ENCODE data around the gene APOOL. TPM values are rescaled to one million over a fixed set of nuclear protein-coding genes. Genes with fewer than 3 reads are reported as not detected.
"Not testable (repeated sequence)": the region's sequence is repeated elsewhere in the genome, so short reads cannot be mapped to it uniquely, and the experiment has no call there.

Gene APOOL
- total RNA-seq, 4 donors from 2014 or later: 15.0 to 29.7 (median 23.8) TPM

GRCh38 chrX:85052636-85053343 is 49.1 kb downstream of the APOOL start:
- DNase-seq (no peak), ATAC-seq (no peak)
- Histone ChIP-seq H3K9me3 (no peaks in the 10 kb centered on the region), H3K27me3 (no peaks in the 10 kb centered on the region), H3K4me3 (no peak overlapping the region), H3K36me3 (no peaks in the 10 kb centered on the region), H3K4me1 (no peaks in the 10 kb centered on the region), H3K27ac (no peak overlapping the region)
- in situ Hi-C loops (cut with MboI; ENCODE audit: low sequenced_read_pairs in 4 of 4) (no loop called here), intact Hi-C loops (cut with DNase I; ENCODE audit: low total_unique reads) (loop anchor here (10.0 kb wide), 1 partner anchor 328 kb away; no protein-coding TSS in a partner anchor)
- TF ChIP-seq, protein P1, sequence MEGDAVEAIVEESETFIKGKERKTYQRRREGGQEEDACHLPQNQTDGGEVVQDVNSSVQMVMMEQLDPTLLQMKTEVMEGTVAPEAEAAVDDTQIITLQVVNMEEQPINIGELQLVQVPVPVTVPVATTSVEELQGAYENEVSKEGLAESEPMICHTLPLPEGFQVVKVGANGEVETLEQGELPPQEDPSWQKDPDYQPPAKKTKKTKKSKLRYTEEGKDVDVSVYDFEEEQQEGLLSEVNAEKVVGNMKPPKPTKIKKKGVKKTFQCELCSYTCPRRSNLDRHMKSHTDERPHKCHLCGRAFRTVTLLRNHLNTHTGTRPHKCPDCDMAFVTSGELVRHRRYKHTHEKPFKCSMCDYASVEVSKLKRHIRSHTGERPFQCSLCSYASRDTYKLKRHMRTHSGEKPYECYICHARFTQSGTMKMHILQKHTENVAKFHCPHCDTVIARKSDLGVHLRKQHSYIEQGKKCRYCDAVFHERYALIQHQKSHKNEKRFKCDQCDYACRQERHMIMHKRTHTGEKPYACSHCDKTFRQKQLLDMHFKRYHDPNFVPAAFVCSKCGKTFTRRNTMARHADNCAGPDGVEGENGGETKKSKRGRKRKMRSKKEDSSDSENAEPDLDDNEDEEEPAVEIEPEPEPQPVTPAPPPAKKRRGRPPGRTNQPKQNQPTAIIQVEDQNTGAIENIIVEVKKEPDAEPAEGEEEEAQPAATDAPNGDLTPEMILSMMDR (IDR thresholded peaks at IDR 0.05 in 4 of 5, conservative IDR thresholded peaks at IDR 0.05 in 1 of 5): peak in 1 of 5 experiments; percentile 10
- no peak for TF ChIP-seq POLR2A (IDR thresholded peaks at IDR 0.05)

DNA sequence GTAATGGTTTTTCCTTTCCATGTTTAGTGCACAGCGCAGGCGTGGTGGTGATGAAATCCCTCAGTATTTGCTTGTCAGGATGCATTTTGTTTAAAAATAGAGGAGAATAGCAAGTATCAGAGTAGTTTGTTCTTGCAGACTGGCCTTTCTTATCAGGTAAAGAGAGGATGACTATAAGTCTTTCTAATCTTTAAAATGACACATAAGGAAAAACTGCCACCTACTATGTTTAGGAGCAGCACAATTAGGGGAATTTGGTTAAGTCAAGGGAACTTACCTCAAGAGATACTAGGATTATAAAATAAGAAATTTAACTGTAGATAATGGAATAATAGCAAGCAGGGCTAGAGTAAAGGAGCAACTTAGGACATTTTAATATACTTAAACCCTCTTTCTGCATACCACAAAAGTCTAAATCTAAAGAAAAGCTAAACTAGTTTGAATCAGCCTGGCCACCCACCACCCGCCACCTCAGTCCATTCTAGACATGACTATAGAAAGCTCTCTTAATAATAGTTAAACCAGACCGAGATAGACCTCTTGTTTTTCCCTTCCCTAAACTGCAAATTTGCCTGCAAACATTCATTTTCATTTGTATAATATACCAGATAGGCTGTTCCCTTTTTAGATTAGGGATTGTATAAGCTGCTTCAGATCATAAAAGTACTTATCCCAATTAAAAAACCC is 62.0 kb downstream of the APOOL start:
- Histone ChIP-seq H3K4me3 (no peak overlapping the region), H3K4me1 (no peaks in the 10 kb centered on the region), H3K27ac (no peak overlapping the region), H3K9me3 (no peaks in the 10 kb centered on the region), H3K27me3 (no peaks in the 10 kb centered on the region), H3K36me3 (no peaks in the 10 kb centered on the region)
- in situ Hi-C loops (cut with MboI; ENCODE audit: low sequenced_read_pairs in 4 of 4): no loop called here
- no peak for TF ChIP-seq POLR2A (IDR thresholded peaks at IDR 0.05)
- TF ChIP-seq, protein P1 (IDR thresholded peaks at IDR 0.05 in 4 of 5, conservative IDR thresholded peaks at IDR 0.05 in 1 of 5): no peak
- intact Hi-C loops (cut with DNase I; ENCODE audit: low total_unique reads): no loop called here
- DNase-seq: no peak
- no peak for ATAC-seq

- ATAC-seq; H3K4me3 ChIP-seq; H3K27ac ChIP-seq; H3K4me1 ChIP-seq; H3K9me3 ChIP-seq; H3K27me3 ChIP-seq; DNase-seq; intact Hi-C loops (cut with DNase I; ENCODE audit: low total_unique reads); in situ Hi-C loops (cut with MboI; ENCODE audit: low sequenced_read_pairs in 4 of 4); H3K36me3 ChIP-seq: not testable (repeated sequence)
These were observed 73.6 kb downstream of the APOOL start for GRCh38 chrX:85077247-85077646.

DNA sequence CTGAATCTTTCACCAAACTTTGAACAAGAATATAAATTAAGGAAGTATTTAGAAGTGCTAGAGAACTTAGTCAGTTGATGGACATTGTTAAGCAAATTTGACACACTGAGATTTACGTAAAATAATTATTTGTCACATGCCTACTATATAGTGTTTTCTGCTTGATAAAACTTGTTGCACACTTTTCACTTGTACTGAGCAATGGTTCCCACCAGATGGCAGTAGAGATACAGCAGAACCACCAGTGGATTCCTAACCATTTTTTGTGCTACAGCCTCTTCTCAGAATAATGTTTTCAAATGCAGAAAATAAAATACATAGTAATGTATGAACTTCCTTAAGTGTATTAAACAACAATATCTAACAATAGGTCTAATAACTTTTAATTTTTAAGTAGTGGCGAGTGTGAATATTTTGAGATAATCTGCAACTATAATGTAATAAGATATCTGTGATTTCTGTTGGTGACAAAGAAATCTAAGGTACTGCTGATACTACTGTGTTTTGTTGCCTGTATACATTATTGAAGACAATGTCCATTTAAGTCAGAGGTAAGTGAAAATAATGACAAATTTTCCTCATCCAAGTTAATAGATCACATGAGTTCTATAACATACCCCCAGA is 81.2 kb downstream of the APOOL start:
- in situ Hi-C loops (cut with MboI; ENCODE audit: low sequenced_read_pairs in 4 of 4): no loop called here
- Histone ChIP-seq H3K27me3 (peaks cover 0 to 4% (median 0%) of the 10 kb centered on the region in 3 donors), H3K4me1 (no peaks in the 10 kb centered on the region), H3K36me3 (no peaks in the 10 kb centered on the region), H3K27ac (no peak overlapping the region), H3K4me3 (no peak overlapping the region), H3K9me3 (no peaks in the 10 kb centered on the region)
- TF ChIP-seq, protein P1 (IDR thresholded peaks at IDR 0.05 in 4 of 5, conservative IDR thresholded peaks at IDR 0.05 in 1 of 5): peak; percentile 16 to 77 (median 42)
- no peak for TF ChIP-seq POLR2A (IDR thresholded peaks at IDR 0.05)
- ATAC-seq: no peak
- DNase-seq: no peak
- intact Hi-C loops (cut with DNase I; ENCODE audit: low total_unique reads): loop anchor here (10.0 kb wide), 1 partner anchor 460 kb away; no protein-coding TSS in a partner anchor

DNA sequence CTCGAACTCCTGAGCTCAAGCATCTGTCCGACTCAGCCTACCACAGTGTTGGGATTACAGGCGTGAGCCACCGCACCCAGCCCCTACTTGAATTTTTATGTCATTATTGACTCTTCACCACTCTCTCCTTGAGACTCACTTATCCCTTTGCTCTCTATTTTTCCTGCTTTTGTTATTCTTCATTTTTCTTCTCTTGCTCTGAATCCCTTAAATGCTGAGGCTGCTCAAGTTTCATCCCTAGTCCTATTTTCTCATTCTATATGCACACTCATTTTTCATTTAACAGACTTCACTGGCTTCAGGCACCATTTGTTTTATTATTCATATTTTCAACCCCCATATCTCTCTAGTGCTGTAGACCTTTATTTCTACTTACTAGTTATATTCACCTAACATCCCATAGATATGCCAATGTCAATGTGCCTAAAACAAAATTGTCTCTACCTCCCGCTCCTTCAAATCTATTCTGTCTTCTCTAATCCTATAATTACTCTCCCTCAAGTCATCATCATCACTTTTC is 85.7 kb downstream of the APOOL start:
- Histone ChIP-seq H3K4me3 (no peak overlapping the region), H3K27me3 (peaks cover 0 to 11% (median 0%) of the 10 kb centered on the region in 3 donors), H3K9me3 (no peaks in the 10 kb centered on the region), H3K36me3 (no peaks in the 10 kb centered on the region), H3K27ac (no peak overlapping the region), H3K4me1 (no peaks in the 10 kb centered on the region)
- in situ Hi-C loops (cut with MboI; ENCODE audit: low sequenced_read_pairs in 4 of 4) (no loop called here), intact Hi-C loops (cut with DNase I; ENCODE audit: low total_unique reads) (loop anchor here (10.0 kb wide), 1 partner anchor 455 kb away; no protein-coding TSS in a partner anchor)
- no peak for ATAC-seq
- no peak for DNase-seq
- TF ChIP-seq POLR2A (IDR thresholded peaks at IDR 0.05): no peak
- TF ChIP-seq, protein P1 (IDR thresholded peaks at IDR 0.05 in 4 of 5, conservative IDR thresholded peaks at IDR 0.05 in 1 of 5): no peak

All from gastrocnemius medialis (tissue), 4 donors.